Activated CD4-positive, CD25-positive, alpha-beta regulatory T cell treated with anti-CD3 and anti-CD28 coated beads, Interleukin-2, amount 50 U/mL, for 72 hours (primary cell): Measurements from ENCODE around the gene IL16.

ENCODE experiments used
- DNase-seq: peaks from one replicate; pipeline ENCODE4 v3.0.0; 2021

Gene IL16

DNA sequence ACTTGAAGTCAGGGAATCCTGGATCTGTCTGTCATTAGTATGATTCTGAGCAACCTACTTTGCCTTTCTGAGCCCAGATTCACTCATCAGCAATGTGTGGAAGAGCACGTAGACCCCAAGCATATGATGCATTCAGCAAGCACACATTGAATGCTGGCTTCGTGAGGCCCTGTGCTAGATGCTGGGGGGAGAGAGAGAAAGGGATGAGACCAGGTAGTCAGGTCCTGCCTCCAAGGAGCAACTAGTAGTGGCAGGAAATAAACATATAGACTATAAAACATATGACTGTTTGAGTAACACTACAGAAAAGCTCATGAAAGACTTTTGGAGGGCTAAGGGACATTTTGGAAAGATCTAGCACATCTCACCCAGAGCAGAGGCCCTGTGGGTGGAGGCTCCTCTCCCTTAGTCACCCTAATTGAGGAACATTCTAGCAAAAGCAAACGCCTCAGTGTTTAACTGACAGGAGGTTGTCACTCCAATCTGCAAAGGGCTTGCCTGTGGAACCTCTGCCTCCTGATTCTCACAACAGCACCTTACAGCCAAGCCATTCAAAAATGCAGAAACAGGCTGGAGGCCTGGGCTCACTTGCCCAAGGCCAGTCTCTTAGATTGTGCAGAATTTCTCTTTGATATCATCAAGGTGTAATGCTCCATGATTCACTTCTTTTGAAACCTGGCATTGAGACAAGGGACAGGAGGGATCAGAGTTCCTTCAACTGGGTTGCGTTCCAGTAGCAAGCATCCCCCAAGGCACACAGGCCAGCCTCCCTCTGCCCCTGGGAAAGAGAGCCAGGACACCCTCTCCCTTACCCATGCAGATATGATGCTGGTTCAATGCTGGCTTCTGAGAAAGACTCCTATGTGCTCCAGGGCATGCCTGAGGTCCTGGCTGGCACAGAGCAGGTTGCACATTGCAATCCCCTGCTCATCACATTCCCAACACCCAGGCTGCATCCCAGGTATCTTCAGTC is 101.2 kb downstream of the IL16 start:
- peak; percentile 24 for DNase-seq

GRCh38 chr15:81298611-81299010 is 101.9 kb downstream of the IL16 start:
- no peak for DNase-seq

GRCh38 chr15:81299156-81299555 is 102.5 kb downstream of the IL16 start:
- no peak for DNase-seq

DNA sequence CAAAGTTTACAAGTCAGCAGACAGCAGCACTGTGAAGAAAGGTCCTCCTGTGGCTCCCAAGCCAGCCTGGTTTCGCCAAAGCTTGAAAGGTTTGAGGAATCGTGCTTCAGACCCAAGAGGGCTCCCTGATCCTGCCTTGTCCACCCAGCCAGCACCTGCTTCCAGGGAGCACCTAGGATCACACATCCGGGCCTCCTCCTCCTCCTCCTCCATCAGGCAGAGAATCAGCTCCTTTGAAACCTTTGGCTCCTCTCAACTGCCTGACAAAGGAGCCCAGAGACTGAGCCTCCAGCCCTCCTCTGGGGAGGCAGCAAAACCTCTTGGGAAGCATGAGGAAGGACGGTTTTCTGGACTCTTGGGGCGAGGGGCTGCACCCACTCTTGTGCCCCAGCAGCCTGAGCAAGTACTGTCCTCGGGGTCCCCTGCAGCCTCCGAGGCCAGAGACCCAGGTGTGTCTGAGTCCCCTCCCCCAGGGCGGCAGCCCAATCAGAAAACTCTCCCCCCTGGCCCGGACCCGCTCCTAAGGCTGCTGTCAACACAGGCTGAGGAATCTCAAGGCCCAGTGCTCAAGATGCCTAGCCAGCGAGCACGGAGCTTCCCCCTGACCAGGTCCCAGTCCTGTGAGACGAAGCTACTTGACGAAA is 103.1 kb downstream of the IL16 start:
- DNase-seq, result peak; percentile 32

- no peak for DNase-seq
Observed at GRCh38 chr15:81301385-81301784, 104.7 kb downstream of the IL16 start.

- peak; percentile 54 for DNase-seq
Observed at GRCh38 chr15:81301815-81302399, 105.2 kb downstream of the IL16 start.

DNA sequence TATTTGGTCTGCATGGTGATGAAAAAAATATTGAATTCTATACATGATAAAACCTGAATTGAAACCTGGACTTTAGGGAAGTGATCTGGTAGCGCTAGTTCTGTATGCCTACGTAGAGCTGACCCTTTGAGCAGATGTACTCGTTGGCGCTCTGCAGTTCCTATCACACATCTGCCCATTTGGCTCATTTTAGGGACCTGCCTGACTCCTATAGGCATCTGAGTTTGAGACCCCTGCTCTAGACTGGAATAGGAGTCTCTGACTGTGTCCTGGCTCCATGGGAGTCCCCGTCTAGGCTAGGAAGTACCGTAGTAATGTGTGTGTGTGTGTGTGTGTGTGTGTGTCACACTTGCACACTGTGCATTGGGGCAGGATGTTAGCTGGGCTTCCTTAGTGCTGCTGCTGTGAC is 106.0 kb downstream of the IL16 start:
- no peak for DNase-seq

DNA sequence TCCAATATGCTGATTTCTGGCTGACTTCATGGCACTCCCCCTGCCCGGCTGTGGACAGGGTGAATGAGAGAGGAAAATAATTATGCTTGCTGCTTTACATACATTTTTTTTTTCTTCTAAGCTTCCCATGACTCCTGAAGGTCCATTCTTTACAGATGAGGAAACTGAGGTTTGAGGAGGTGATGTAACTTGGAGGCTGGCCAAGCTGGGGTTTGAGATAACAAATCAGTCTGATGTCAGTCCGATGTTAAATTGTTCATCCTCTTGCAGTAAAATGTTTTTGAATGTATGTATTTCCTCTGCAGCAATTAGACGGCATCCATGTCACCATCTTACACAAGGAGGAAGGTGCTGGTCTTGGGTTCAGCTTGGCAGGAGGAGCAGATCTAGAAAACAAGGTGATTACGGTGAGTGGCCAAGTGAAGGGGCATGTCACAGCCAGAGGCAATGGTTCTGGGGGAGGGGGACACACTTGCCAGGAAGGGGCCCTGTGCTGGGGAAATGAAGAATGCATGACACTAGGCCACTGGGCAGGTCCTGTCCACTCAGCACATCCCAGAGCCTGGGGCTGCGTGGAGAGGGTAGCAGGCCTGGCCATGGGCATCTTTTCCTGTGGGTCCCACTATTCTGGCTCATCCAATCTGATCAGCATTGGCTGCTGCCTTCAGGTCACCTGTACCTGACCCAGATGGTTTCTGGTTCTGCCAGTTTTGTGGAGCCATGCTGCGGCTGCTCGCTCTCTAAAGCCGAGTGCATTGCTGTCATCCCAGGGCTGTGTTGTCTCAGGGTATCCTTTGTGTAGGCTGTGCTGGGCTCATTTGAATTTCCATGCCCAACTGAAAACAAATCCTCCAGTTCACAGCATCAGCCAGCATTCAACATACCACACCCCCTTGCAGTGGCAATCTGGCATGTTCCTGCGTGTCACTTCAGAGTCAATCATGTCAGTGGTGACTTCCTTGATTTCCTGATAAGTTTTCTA is 106.9 kb downstream of the IL16 start:
- DNase-seq, result peak; percentile 31

DNA sequence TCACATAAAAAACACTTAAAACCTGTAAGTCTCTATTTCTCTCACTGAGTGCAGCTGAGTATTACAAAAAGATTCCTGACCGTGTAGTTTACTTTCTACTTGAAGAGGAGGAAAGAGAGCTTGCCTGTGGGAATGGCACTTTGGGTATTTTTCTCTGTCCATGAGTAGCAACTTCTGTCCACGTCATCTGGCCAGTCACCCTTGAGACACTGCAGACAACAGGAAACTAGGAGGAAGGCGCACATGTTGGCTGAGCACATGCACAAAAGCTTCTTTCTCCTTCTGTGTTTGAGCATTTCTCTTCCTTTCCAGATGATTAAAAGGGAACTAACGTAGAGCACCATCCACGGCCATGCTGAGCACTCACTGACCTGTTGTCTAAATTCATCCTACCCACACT is 107.5 kb downstream of the IL16 start:
- peak; percentile 30 for DNase-seq

GRCh38 chr15:81308260-81308659 is 111.6 kb downstream of the IL16 start:
- no peak for DNase-seq

- no peak for DNase-seq
Observed at GRCh38 chr15:81309647-81310450, 113.2 kb downstream of the IL16 start.

DNA sequence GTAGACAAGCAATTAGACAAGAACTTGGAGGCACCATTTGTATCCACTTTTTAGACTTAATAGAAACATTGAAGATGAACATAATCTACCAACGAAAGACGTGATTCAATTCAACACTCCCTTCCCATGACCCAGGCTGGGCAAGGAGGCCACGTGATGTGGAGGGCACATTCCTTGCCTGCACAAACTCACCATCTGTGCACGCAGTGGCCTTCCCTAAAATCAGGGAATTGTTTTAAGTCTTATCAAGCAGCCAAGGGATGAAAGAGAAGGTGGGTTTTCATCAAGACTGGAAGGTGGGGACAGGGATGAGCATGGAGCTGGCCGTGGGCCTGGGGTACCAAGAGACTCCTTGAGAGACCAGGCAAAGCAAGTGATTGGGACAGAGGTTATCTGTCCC is 113.8 kb downstream of the IL16 start:
- no peak for DNase-seq

DNA sequence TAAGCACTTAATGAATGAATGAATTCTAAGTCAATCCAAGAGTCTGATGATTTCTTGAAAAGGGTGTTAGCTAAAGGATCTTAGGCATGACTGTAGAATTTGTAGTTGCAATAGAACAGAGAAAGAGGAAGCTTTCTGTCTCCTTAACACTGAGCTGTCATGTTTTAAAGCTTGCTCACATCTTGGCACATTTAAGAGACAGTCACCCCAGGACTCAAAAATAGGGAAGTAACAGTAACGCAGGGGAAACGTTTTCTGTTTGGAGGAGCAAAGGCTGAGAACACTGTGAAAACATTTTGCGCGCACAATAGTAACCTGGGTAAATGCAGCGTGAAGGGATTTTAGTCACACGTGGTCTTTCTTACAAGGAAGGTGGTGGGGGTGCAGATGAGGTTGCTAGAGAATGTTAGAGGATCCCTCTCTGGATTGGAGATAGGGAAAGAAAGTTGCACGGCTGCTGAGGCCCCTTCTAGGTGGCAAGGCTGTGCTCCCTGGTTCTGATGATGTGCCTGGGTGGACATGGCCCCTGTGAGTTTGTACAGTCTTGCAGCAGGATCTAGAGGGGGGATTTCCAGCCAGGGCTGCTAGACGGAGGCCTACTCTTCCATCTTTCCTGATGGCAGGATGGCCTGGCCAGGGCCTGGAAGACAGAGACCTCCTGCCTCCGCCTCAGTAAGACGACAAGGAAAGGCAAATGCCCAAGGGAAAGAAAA is 115.2 kb downstream of the IL16 start:
- DNase-seq, result no peak

DNA sequence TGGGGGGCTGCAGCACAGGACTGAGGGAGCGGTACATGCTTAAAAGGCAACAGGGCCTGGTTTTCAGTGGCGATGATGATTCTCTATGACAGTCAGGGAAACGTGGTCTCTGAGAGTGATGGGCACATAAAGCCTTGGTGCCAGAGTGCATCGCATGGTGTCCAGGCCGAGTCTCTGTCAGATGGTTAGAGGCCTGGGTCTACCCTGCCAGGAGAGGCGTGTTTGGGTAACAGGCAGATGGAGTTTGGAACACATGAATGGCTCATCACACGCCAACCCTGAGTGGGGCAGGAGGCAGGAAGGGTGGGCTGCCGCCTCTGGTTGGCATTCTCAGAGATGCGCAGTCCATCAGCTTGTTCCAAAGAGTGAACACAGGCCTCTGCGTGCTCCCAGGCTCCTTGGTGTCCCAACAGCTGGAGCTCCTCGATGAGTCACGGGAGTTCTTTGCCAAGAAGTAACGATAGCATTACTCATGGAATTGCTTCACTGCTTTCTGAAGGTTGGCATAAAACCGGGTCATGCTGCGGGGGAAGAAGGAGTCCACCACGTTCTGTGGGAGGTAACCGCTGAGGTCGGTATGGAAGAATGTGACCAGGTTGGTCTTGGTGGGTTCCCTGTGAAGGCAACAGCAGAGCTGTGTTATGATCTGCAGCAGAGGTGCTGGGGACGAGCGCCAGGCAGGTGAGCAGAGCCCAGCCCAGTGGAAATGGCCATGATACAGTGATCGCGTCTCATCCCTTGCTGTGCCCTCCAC is 116.3 kb downstream of the IL16 start:
- DNase-seq, result no peak

GRCh38 chr15:81313686-81314085 is 117.0 kb downstream of the IL16 start:
- DNase-seq, result no peak

- no peak for DNase-seq
Observed at GRCh38 chr15:81314378-81314777, 117.7 kb downstream of the IL16 start.

GRCh38 chr15:81315452-81316175 is 118.9 kb downstream of the IL16 start:
- DNase-seq, result no peak

- no peak for DNase-seq
Observed at GRCh38 chr15:81316267-81316666, 119.6 kb downstream of the IL16 start.

DNA sequence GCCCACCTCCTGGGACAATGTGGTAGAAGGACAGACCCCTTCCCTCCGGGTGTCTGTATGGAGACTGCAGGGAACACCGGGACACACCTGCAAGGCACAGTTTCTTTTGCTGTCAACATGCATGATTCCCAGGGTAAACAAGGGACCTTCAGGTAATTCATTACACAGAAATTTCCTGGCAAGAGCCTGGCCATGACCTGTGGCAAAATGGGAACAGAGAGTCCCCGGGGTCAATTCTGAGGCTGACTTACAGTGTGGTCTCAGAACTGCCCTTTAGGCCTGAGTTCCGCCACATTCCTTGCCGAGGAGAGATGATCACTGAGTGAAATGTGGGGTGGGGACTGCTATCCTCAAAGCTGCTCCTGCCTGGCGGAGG is 121.0 kb downstream of the IL16 start:
- DNase-seq, result no peak

DNA sequence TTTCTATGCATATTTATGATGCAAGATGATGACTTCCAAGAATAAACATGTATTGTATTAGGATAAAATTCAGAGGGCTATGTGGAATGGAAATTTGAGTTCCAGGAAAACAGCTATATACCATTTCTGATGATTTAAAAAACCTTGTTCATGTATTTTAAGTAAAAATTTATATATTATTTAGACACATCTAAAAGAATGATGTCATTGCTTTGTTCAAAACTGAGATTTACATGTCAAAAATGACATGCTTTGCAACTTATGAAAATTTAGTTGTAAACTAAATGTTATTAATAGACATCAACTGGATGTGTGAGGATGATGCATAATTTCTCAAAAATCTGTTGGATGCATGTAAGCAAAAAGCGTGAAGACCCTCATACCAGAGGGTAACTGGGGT is 125.0 kb downstream of the IL16 start:
- DNase-seq, result no peak
